Activated T-helper 17 cell treated with anti-CD3 and anti-CD28 coated beads, Interleukin-2, amount 50 U/mL, for 72 hours (primary cell): Measurements from ENCODE around the gene STAB1. TPM values are rescaled to one million over a fixed set of nuclear protein-coding genes. Genes with fewer than 3 reads are reported as not detected.

Source experiments
- ATAC-seq: fragments of 150-1000 bp; cut with Tn5 transposase; replicated peaks from 2 replicates; pipeline ENCODE4 v1.10.0; 2021; ENCODE audit warnings: mild to moderate bottlenecking, moderate library complexity
- H3K27ac Mint-ChIP-seq: one replicate; pipeline ENCODE4 v1.8.0; 2022; ENCODE audit warnings: mixed read lengths
- H3K27me3 Mint-ChIP-seq: one replicate; pipeline ENCODE4 v1.8.0; 2022; ENCODE audit warnings: mixed read lengths
- H3K36me3 Mint-ChIP-seq: one replicate; pipeline ENCODE4 v1.8.0; 2022; ENCODE audit warnings: low read depth, mild to moderate bottlenecking, mixed read lengths
- H3K4me1 Mint-ChIP-seq: one replicate; pipeline ENCODE4 v1.8.0; 2022; ENCODE audit warnings: mixed read lengths
- H3K4me3 Mint-ChIP-seq: one replicate; pipeline ENCODE4 v1.8.0; 2022; ENCODE audit warnings: mild to moderate bottlenecking, mixed read lengths
- H3K9me3 Mint-ChIP-seq: one replicate; pipeline ENCODE4 v1.8.0; 2022; ENCODE audit warnings: mixed read lengths
- total RNA-seq, 2 donors: library from RNA; stranded (reverse); gene quantifications; one replicate each; pipeline ENCODE4 v1.2.3, GENCODE V29; 2022

The STAB1 gene
- total RNA-seq, 2 donors from 2014 or later: 0.19 to 0.26 TPM

GRCh38 chr3:52488746-52489145 is 6.4 kb upstream of the STAB1 start:
- peaks cover 80% of the 10 kb centered on the region for H3K36me3 Mint-ChIP-seq
- no peak for ATAC-seq
- no peak overlapping the region for H3K4me3 Mint-ChIP-seq
- no peaks in the 10 kb centered on the region for H3K9me3 Mint-ChIP-seq
- H3K4me1 Mint-ChIP-seq: no peaks in the 10 kb centered on the region
- no peak overlapping the region for H3K27ac Mint-ChIP-seq
- H3K27me3 Mint-ChIP-seq: no peaks in the 10 kb centered on the region

GRCh38 chr3:52489453-52489852 is 5.7 kb upstream of the STAB1 start:
- H3K27ac Mint-ChIP-seq: no peak overlapping the region

GRCh38 chr3:52490035-52490938 is 4.9 kb upstream of the STAB1 start:
- peaks cover 68% of the 10 kb centered on the region for H3K36me3 Mint-ChIP-seq
- no peaks in the 10 kb centered on the region for H3K4me1 Mint-ChIP-seq
- H3K4me3 Mint-ChIP-seq: no peak overlapping the region
- H3K27me3 Mint-ChIP-seq: no peaks in the 10 kb centered on the region
- no peaks in the 10 kb centered on the region for H3K9me3 Mint-ChIP-seq
- ATAC-seq: no peak
- peak overlapping the region; percentile 52 for H3K27ac Mint-ChIP-seq

More at GRCh38 chr3:52489453-52489852, 5.7 kb upstream of the STAB1 start:
- Mint-ChIP-seq H3K36me3 (peaks cover 73% of the 10 kb centered on the region), H3K27me3 (no peaks in the 10 kb centered on the region), H3K4me1 (no peaks in the 10 kb centered on the region), H3K9me3 (no peaks in the 10 kb centered on the region), H3K4me3 (no peak overlapping the region)
- ATAC-seq: no peak

GRCh38 chr3:52490939-52491526 is 4.1 kb upstream of the STAB1 start:
- ATAC-seq: peak; percentile 17
- Mint-ChIP-seq H3K9me3 (no peaks in the 10 kb centered on the region), H3K4me1 (no peaks in the 10 kb centered on the region), H3K4me3 (no peak overlapping the region), H3K36me3 (peaks cover 61% of the 10 kb centered on the region), H3K27me3 (no peaks in the 10 kb centered on the region), H3K27ac (peak overlapping the region; percentile 52)

GRCh38 chr3:52492059-52492458 is 3.1 kb upstream of the STAB1 start:
- Mint-ChIP-seq H3K4me1 (no peaks in the 10 kb centered on the region), H3K27ac (no peak overlapping the region), H3K9me3 (no peaks in the 10 kb centered on the region), H3K4me3 (no peak overlapping the region), H3K27me3 (no peaks in the 10 kb centered on the region), H3K36me3 (peaks cover 51% of the 10 kb centered on the region)
- ATAC-seq: no peak

GRCh38 chr3:52493232-52494017 is 1.7 kb upstream of the STAB1 start:
- ATAC-seq: no peak
- no peaks in the 10 kb centered on the region for H3K4me1 Mint-ChIP-seq
- no peak overlapping the region for H3K27ac Mint-ChIP-seq
- peaks cover 40% of the 10 kb centered on the region for H3K36me3 Mint-ChIP-seq
- H3K9me3 Mint-ChIP-seq: no peaks in the 10 kb centered on the region
- H3K27me3 Mint-ChIP-seq: no peaks in the 10 kb centered on the region
- H3K4me3 Mint-ChIP-seq: no peak overlapping the region

GRCh38 chr3:52494445-52494844 is 693 bp upstream of the STAB1 start:
- Mint-ChIP-seq H3K27me3 (no peaks in the 10 kb centered on the region), H3K27ac (no peak overlapping the region), H3K4me3 (no peak overlapping the region), H3K4me1 (no peaks in the 10 kb centered on the region), H3K36me3 (peaks cover 33% of the 10 kb centered on the region), H3K9me3 (no peaks in the 10 kb centered on the region)
- ATAC-seq: peak; percentile 5

GRCh38 chr3:52495777-52496602 is 852 bp downstream of the STAB1 start:
- H3K4me3 Mint-ChIP-seq: no peak overlapping the region
- no peaks in the 10 kb centered on the region for H3K4me1 Mint-ChIP-seq
- no peaks in the 10 kb centered on the region for H3K27me3 Mint-ChIP-seq
- no peak for ATAC-seq
- no peak overlapping the region for H3K27ac Mint-ChIP-seq
- H3K9me3 Mint-ChIP-seq: no peaks in the 10 kb centered on the region
- H3K36me3 Mint-ChIP-seq: peaks cover 18% of the 10 kb centered on the region

- no peaks in the 10 kb centered on the region for H3K27me3 Mint-ChIP-seq
- H3K4me1 Mint-ChIP-seq: no peaks in the 10 kb centered on the region
- no peak for ATAC-seq
- H3K27ac Mint-ChIP-seq: no peak overlapping the region
- no peaks in the 10 kb centered on the region for H3K9me3 Mint-ChIP-seq
- no peaks in the 10 kb centered on the region for H3K36me3 Mint-ChIP-seq
- no peak overlapping the region for H3K4me3 Mint-ChIP-seq
These were observed 3.3 kb downstream of the STAB1 start for GRCh38 chr3:52498137-52499054.

GRCh38 chr3:52501046-52501445 is 5.9 kb downstream of the STAB1 start:
- no peak overlapping the region for H3K27ac Mint-ChIP-seq
- no peaks in the 10 kb centered on the region for H3K27me3 Mint-ChIP-seq
- no peak overlapping the region for H3K4me3 Mint-ChIP-seq
- no peak for ATAC-seq
- no peaks in the 10 kb centered on the region for H3K9me3 Mint-ChIP-seq
- no peaks in the 10 kb centered on the region for H3K36me3 Mint-ChIP-seq
- H3K4me1 Mint-ChIP-seq: no peaks in the 10 kb centered on the region

- Mint-ChIP-seq H3K4me3 (no peak overlapping the region), H3K36me3 (no peaks in the 10 kb centered on the region), H3K27ac (no peak overlapping the region), H3K27me3 (no peaks in the 10 kb centered on the region), H3K9me3 (no peaks in the 10 kb centered on the region), H3K4me1 (no peaks in the 10 kb centered on the region)
- ATAC-seq: no peak
These were observed 6.9 kb downstream of the STAB1 start for GRCh38 chr3:52502001-52502400.

GRCh38 chr3:52502808-52503350 is 7.7 kb downstream of the STAB1 start:
- Mint-ChIP-seq H3K27ac (no peak overlapping the region), H3K27me3 (no peaks in the 10 kb centered on the region), H3K36me3 (no peaks in the 10 kb centered on the region), H3K4me1 (no peaks in the 10 kb centered on the region), H3K9me3 (no peaks in the 10 kb centered on the region), H3K4me3 (no peak overlapping the region)
- no peak for ATAC-seq

GRCh38 chr3:52503788-52504424 is 8.8 kb downstream of the STAB1 start:
- Mint-ChIP-seq H3K36me3 (no peaks in the 10 kb centered on the region), H3K4me1 (no peaks in the 10 kb centered on the region), H3K4me3 (no peak overlapping the region), H3K27ac (no peak overlapping the region), H3K27me3 (no peaks in the 10 kb centered on the region), H3K9me3 (no peaks in the 10 kb centered on the region)
- ATAC-seq: no peak
